Esophagus squamous epithelium (tissue), 5 donors: Measurements from ENCODE around the gene GNB5. TPM values are rescaled to one million over a fixed set of nuclear protein-coding genes. Genes with fewer than 3 reads are reported as not detected.

ENCODE experiments used
- DNase-seq: peaks from one replicate; lab custom pipeline; 2025; lab: John Stamatoyannopoulos, UW
- H3K27ac ChIP-seq, 4 donors: fragments of 200-600 bp; sonication (generic); one replicate each; pipeline ENCODE4 v1.5.1; 2016 to 2019; ENCODE audit warnings: mild to moderate bottlenecking in 1 of 4
- H3K27me3 ChIP-seq, 4 donors: fragments of 200-600 bp; sonication (generic); 1 replicate in 3 of 4; 2 replicates in 1 of 4; pipeline versions ENCODE4 v1.5.1 to v1.6.0; 2017 to 2021; ENCODE audit warnings: antibody characterized with exemption in 1 of 4
- H3K36me3 ChIP-seq, 3 donors: fragments of 200-600 bp; sonication (generic); one replicate each; pipeline ENCODE4 v1.5.1; 2016 to 2019
- H3K4me1 ChIP-seq, 3 donors: fragments of 200-600 bp; sonication (generic); one replicate each; pipeline ENCODE4 v1.5.1; 2017 to 2019
- H3K4me3 ChIP-seq, 4 donors: fragments of 200-600 bp; sonication (generic); 1 replicate in 3 of 4; 2 replicates in 1 of 4; pipeline ENCODE4 v1.5.1; 2016 to 2019; ENCODE audit warnings: mild to moderate bottlenecking in 2 of 4, moderate library complexity in 1 of 4
- H3K9me3 ChIP-seq, 3 donors: fragments of 200-600 bp; sonication (generic); one replicate each; pipeline ENCODE4 v1.5.1; 2016 to 2019
- CTCF ChIP-seq, 6 experiments: fragments of 450-650 bp in 4 of 6; fragments of 200-600 bp in 2 of 6; sonication (generic) in 2 of 6; IDR thresholded peaks; one replicate each; pipeline ENCODE4 v1.5.1; 2016 to 2019; ENCODE audit warnings: antibody characterized with exemption in 6 of 6, mild to moderate bottlenecking in 4 of 6, moderate library complexity in 4 of 6
- POLR2A ChIP-seq, 4 donors: fragments of 450-650 bp; IDR thresholded peaks; one replicate each; pipeline ENCODE4 v1.6.1; 2017; ENCODE audit warnings: antibody characterized with exemption in 4 of 4, mild to moderate bottlenecking in 4 of 4, moderate library complexity in 3 of 4
- WGBS, 2 donors: methylation state at CpG; one replicate each; pipeline ENCODE4 v1.1.5; 2018; 5-methylcytosine and 5-hydroxymethylcytosine counted together
- intact Hi-C: fragments of 100-400 bp; cut with DNase I; formaldehyde crosslinking; loops from one replicate; pipeline ENCODE4 v1.15.0; 2022
- total RNA-seq, 4 donors: library from RNA; depleted of rRNA; stranded (reverse); fragments of >200 nt; gene quantifications; one replicate each; pipeline ENCODE4 v1.1.0, GENCODE V29; 2016
- donor health status: DM: yes; HTN: yes; CAD: no.

The GNB5 gene
- total RNA-seq, 4 donors from 2014 or later, result 16.4 to 22.3 (median 19.9) TPM

- TF ChIP-seq POLR2A (IDR thresholded peaks at IDR 0.05) (no peak), CTCF (IDR thresholded peaks at IDR 0.05) (no peak)
- intact Hi-C loops, result no loop called here
- Histone ChIP-seq H3K36me3 (peaks cover 0 to 20% (median 6%) of the 10 kb centered on the region in 3 donors), H3K27me3 (no peaks in the 10 kb centered on the region), H3K4me3 (no peak overlapping the region), H3K27ac (no peak overlapping the region), H3K9me3 (no peaks in the 10 kb centered on the region), H3K4me1 (no peaks in the 10 kb centered on the region)
- WGBS, 2 donors, result 96 to 100% methylated on average over 3 of the region's 3 CpGs
- no peak for DNase-seq
Observed at GRCh38 chr15:52159645-52160044, 31.5 kb downstream of the GNB5 start.

GRCh38 chr15:52158084-52158765 is 33.0 kb downstream of the GNB5 start:
- Histone ChIP-seq H3K27me3 (no peaks in the 10 kb centered on the region), H3K4me1 (no peaks in the 10 kb centered on the region), H3K36me3 (peaks cover 0 to 19% (median 6%) of the 10 kb centered on the region in 3 donors), H3K27ac (no peak overlapping the region), H3K9me3 (no peaks in the 10 kb centered on the region), H3K4me3 (no peak overlapping the region)
- DNase-seq, result no peak
- 86 to 93% methylated on average over 10 of the region's 10 CpGs for WGBS, 2 donors
- intact Hi-C loops, result no loop called here
- TF ChIP-seq CTCF (IDR thresholded peaks at IDR 0.05), result no peak
- TF ChIP-seq POLR2A (IDR thresholded peaks at IDR 0.05), result no peak

GRCh38 chr15:52155878-52156277 is 35.3 kb downstream of the GNB5 start:
- H3K27me3 ChIP-seq, result no peaks in the 10 kb centered on the region
- H3K4me1 ChIP-seq, result no peaks in the 10 kb centered on the region
- intact Hi-C loops, result no loop called here
- no peak for DNase-seq
- no peaks in the 10 kb centered on the region for H3K9me3 ChIP-seq
- H3K4me3 ChIP-seq, result no peak overlapping the region
- TF ChIP-seq POLR2A (IDR thresholded peaks at IDR 0.05), result no peak
- TF ChIP-seq CTCF (IDR thresholded peaks at IDR 0.05), result no peak
- 64 to 71% methylated on average over 2 of the region's 2 CpGs for WGBS, 2 donors
- peaks cover 0 to 33% (median 6%) of the 10 kb centered on the region in 3 donors for H3K36me3 ChIP-seq
- H3K27ac ChIP-seq, result no peak overlapping the region

GRCh38 chr15:52154896-52155865 is 36.0 kb downstream of the GNB5 start:
- no peaks in the 10 kb centered on the region for H3K27me3 ChIP-seq
- intact Hi-C loops, result no loop called here
- peaks cover 0 to 40% (median 6%) of the 10 kb centered on the region in 3 donors for H3K36me3 ChIP-seq
- no peak for TF ChIP-seq POLR2A (IDR thresholded peaks at IDR 0.05)
- TF ChIP-seq CTCF (IDR thresholded peaks at IDR 0.05), result no peak
- 88 to 91% methylated on average over 8 of the region's 8 CpGs for WGBS, 2 donors
- no peak for DNase-seq
- H3K27ac ChIP-seq, result no peak overlapping the region
- no peaks in the 10 kb centered on the region for H3K4me1 ChIP-seq
- no peaks in the 10 kb centered on the region for H3K9me3 ChIP-seq
- no peak overlapping the region for H3K4me3 ChIP-seq
